H9 (cell line): ENCODE results near the gene ODF2. TPM values are rescaled to one million over a fixed set of nuclear protein-coding genes. Genes with fewer than 3 reads are reported as not detected.

Experiments
- DNase-seq: peaks from one replicate; pipeline ENCODE4 v3.0.0-alpha.2; 2017
- H2AFZ ChIP-seq: one replicate; pipeline ENCODE4 v1.6.1; 2013; ENCODE audit warnings: mild to moderate bottlenecking, low read length, control low read depth, moderate library complexity
- H2AK5ac ChIP-seq: 2 replicates; pipeline ENCODE4 v1.6.1; 2013; ENCODE audit warnings: low read length, control low read depth, mixed read lengths; ENCODE audit not compliant: insufficient read length
- H2BK120ac ChIP-seq: one replicate; pipeline ENCODE4 v1.6.1; 2013; ENCODE audit warnings: low read depth, mild to moderate bottlenecking, low read length, control low read depth, inconsistent platforms; ENCODE audit not compliant: poor library complexity, severe bottlenecking
- H2BK12ac ChIP-seq: 2 replicates; pipeline ENCODE4 v1.6.1; 2013; ENCODE audit warnings: low read length, control low read depth, mixed read lengths, low read depth; ENCODE audit not compliant: insufficient read length
- H2BK15ac ChIP-seq: 2 replicates; pipeline ENCODE4 v1.6.1; 2013; ENCODE audit warnings: low read depth, low read length, control low read depth
- H2BK20ac ChIP-seq: one replicate; pipeline ENCODE4 v1.6.1; 2013; ENCODE audit warnings: low read depth, mild to moderate bottlenecking, low read length, control low read depth, inconsistent platforms; ENCODE audit not compliant: poor library complexity, severe bottlenecking
- H2BK5ac ChIP-seq: 2 replicates; pipeline ENCODE4 v1.6.1; 2013; ENCODE audit warnings: low read length, control low read depth, mixed read lengths; ENCODE audit not compliant: insufficient read length
- H3K14ac ChIP-seq: 2 replicates; pipeline ENCODE4 v1.6.1; 2013; ENCODE audit warnings: low read length, control low read depth; ENCODE audit not compliant: insufficient read depth
- H3K18ac ChIP-seq: 2 replicates; pipeline ENCODE4 v1.6.1; 2013; ENCODE audit warnings: low read depth, mild to moderate bottlenecking, mixed read lengths, low read length, control low read depth; ENCODE audit not compliant: insufficient read length
- H3K23ac ChIP-seq: 2 replicates; pipeline ENCODE4 v1.6.1; 2013; ENCODE audit warnings: low read length, control low read depth, mixed read lengths, low read depth; ENCODE audit not compliant: insufficient read length
- H3K23me2 ChIP-seq: 2 replicates; pipeline ENCODE4 v1.6.1; 2013; ENCODE audit warnings: low read depth, mild to moderate bottlenecking, mixed read lengths, low read length, control low read depth; ENCODE audit not compliant: insufficient read length, poor library complexity, severe bottlenecking
- H3K27ac ChIP-seq: 2 replicates; pipeline ENCODE4 v1.5.1; 2013; ENCODE audit warnings: low read length, control low read depth, mixed read lengths, low read depth; ENCODE audit not compliant: insufficient read length
- H3K27me3 ChIP-seq: 2 replicates; pipeline ENCODE4 v1.6.1; 2013; ENCODE audit warnings: low read length, control low read depth, inconsistent platforms; ENCODE audit not compliant: insufficient read depth
- H3K4ac ChIP-seq: 2 replicates; pipeline ENCODE4 v1.6.1; 2013; ENCODE audit warnings: low read depth, mild to moderate bottlenecking, control low read depth, inconsistent platforms, low read length, moderate library complexity
- H3K4me1 ChIP-seq: 2 replicates; pipeline ENCODE4 v1.6.1; 2013; ENCODE audit warnings: low read length, control low read depth, inconsistent platforms; ENCODE audit not compliant: insufficient read depth
- H3K4me2 ChIP-seq: 2 replicates; pipeline ENCODE4 v1.6.1; 2013; ENCODE audit warnings: low read length, control low read depth, mixed read lengths; ENCODE audit not compliant: insufficient read length, insufficient read depth
- H3K56ac ChIP-seq: 2 replicates; pipeline ENCODE4 v1.6.1; 2013; ENCODE audit warnings: low read depth, mild to moderate bottlenecking, mixed read lengths, low read length, control low read depth; ENCODE audit not compliant: insufficient read length
- H3K79me1 ChIP-seq: 2 replicates; pipeline ENCODE4 v1.6.1; 2013; ENCODE audit warnings: low read depth, mild to moderate bottlenecking, moderate library complexity, low read length, control low read depth, inconsistent platforms; ENCODE audit not compliant: insufficient read depth, poor library complexity, severe bottlenecking
- H3K79me2 ChIP-seq: 2 replicates; pipeline ENCODE4 v1.6.1; 2013; ENCODE audit warnings: low read length, control low read depth, inconsistent platforms; ENCODE audit not compliant: insufficient read depth
- H3K9ac ChIP-seq: 2 replicates; pipeline ENCODE4 v1.6.1; 2013; ENCODE audit warnings: low read length, control low read depth, mixed read lengths; ENCODE audit not compliant: insufficient read length; ENCODE audit errors: extremely low read depth
- H3K9me3 ChIP-seq: one replicate; pipeline ENCODE4 v1.6.1; 2013; ENCODE audit warnings: low read depth, low read length, inconsistent platforms; ENCODE audit not compliant: control insufficient read depth
- H3T11ph ChIP-seq: one replicate; pipeline ENCODE4 v1.6.1; 2013; ENCODE audit warnings: mild to moderate bottlenecking, low read length, control low read depth, inconsistent platforms
- H4K20me1 ChIP-seq: one replicate; pipeline ENCODE4 v1.6.1; 2013; ENCODE audit not compliant: control insufficient read depth, insufficient read length, insufficient read depth
- H4K5ac ChIP-seq: 2 replicates; pipeline ENCODE4 v1.6.1; 2013; ENCODE audit warnings: low read depth, mild to moderate bottlenecking, mixed read lengths, low read length, control low read depth; ENCODE audit not compliant: insufficient read length
- H4K8ac ChIP-seq: replicated peaks from 2 replicates; pipeline ENCODE4 v1.6.1; 2013; ENCODE audit warnings: low read length, control low read depth, mixed read lengths, low read depth; ENCODE audit not compliant: insufficient read length
- H4K91ac ChIP-seq: 2 replicates; pipeline ENCODE4 v1.6.1; 2013; ENCODE audit warnings: low read depth, mild to moderate bottlenecking, moderate library complexity, mixed read lengths, low read length, control low read depth; ENCODE audit not compliant: insufficient read length
- H3K27ac Mint-ChIP-seq, 3 experiments: 2 replicates in 2 of 3; 3 replicates in 1 of 3; pipeline ENCODE4 v1.8.0; 2020 to 2021; ENCODE audit warnings: mixed read lengths in 3 of 3, mild to moderate bottlenecking in 1 of 3, moderate library complexity in 1 of 3
- H3K27me3 Mint-ChIP-seq: 2 replicates; pipeline ENCODE4 v1.8.0; 2021; ENCODE audit warnings: low read depth, mild to moderate bottlenecking, moderate library complexity, mixed read lengths
- H3K36me3 Mint-ChIP-seq, 3 experiments: 2 replicates in 2 of 3; 3 replicates in 1 of 3; pipeline ENCODE4 v1.8.0; 2020 to 2021; ENCODE audit warnings: low read depth in 3 of 3, mixed read lengths in 3 of 3; ENCODE audit not compliant: insufficient read depth in 1 of 3
- H3K4me1 Mint-ChIP-seq, 2 experiments: 2 replicates each; pipeline ENCODE4 v1.8.0; 2020; ENCODE audit warnings: mixed read lengths in 2 of 2
- H3K4me3 Mint-ChIP-seq, 2 experiments: 2 replicates in 1 of 2; 3 replicates in 1 of 2; pipeline ENCODE4 v1.8.0; 2020 to 2021; ENCODE audit warnings: mild to moderate bottlenecking in 2 of 2, mixed read lengths in 2 of 2, moderate library complexity in 1 of 2
- H3K9me3 Mint-ChIP-seq, 2 experiments: 2 replicates in 1 of 2; 3 replicates in 1 of 2; pipeline ENCODE4 v1.8.0; 2020; ENCODE audit warnings: mild to moderate bottlenecking in 2 of 2, mixed read lengths in 2 of 2, moderate library complexity in 1 of 2
- WGBS: extraction: QIAGEN DNeasy Blood & Tissue Kit; methylation state at CpG from one replicate; pipeline ENCODE4 v1.1.7; 2013; ENCODE audit warnings: missing lambda C conversion rate, low lambda C conversion rate, mixed read lengths; ENCODE audit not compliant: insufficient read length; ENCODE audit errors: extremely low coverage; 5-methylcytosine and 5-hydroxymethylcytosine counted together
- total RNA-seq: library from RNA; stranded (reverse); gene quantifications from 2 replicates; pipeline ENCODE4 v1.2.1, GENCODE V29; 2021
- TF ChIP-seq, protein P1 (sequence below): fragments of 200-600 bp; sonication (generic); conservative IDR thresholded peaks from 3 replicates; pipeline ENCODE4 v1.8.0; 2021; ENCODE audit warnings: antibody characterized with exemption, mild to moderate bottlenecking

ODF2 gene
- total RNA-seq, 1 experiment from 2014 or later: 16.7 TPM

DNA sequence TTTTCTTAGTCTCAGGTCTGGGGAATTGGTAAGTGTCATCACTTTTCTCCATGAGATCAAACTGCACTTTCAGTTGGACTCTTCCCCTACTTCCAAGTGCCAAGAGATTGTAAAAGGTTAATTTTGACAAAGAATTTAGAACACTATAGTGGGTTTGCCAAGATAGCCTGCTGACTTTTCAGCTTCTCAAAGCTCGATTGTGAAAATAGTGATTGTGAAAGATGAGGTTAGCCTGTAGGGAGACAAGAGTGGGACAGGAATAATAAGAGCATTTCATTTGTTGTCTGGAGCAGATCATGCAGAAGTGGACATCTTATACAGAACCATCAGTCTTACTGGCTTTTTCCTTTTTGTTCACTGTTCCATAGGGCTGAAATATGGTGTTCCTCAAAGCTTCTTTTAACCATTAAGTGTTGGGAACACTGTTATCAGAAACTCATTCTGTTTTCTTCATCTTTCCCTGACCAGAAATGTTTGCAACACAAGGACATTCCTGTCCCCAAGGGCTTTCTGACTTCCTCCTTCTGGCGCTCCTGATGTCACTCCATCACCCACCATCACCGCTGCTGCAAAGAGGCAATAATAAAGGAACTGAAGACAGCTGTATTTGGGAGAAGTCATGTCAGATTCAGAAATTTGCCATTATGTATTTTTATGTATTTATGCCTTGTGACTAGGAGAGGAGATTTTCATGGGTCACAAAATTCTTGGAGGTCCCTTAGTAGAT lies 85.0 kb downstream of the ODF2 start:
- H3K56ac ChIP-seq: no peak overlapping the region
- H3K36me3 Mint-ChIP-seq: peaks cover 2 to 54% (median 15%) of the 10 kb centered on the region in 3 experiments; a peak in 5 of 7 replicates
- WGBS: no CpG with 5 or more reads among the region's 3 CpGs

More for the DNA sequence above, 85.0 kb downstream of the ODF2 start:
- Histone ChIP-seq H2BK120ac (no peak overlapping the region), H3K23ac (no peak overlapping the region), H3K4ac (no peak overlapping the region), H4K5ac (no peak overlapping the region), H3K27ac (no peak overlapping the region), H4K8ac (no peak overlapping the region), H2BK5ac (no peak overlapping the region), H3K23me2 (no peaks in the 10 kb centered on the region), H3K18ac (no peak overlapping the region), H2BK12ac (no peak overlapping the region), H3K4me1 (no peaks in the 10 kb centered on the region), H2BK15ac (no peak overlapping the region), H4K91ac (no peak overlapping the region), H3K14ac (no peak overlapping the region), H2AFZ (no peak overlapping the region), H3T11ph (no peak overlapping the region), H3K9me3 (no peaks in the 10 kb centered on the region), H3K79me2 (no peaks in the 10 kb centered on the region), H3K4me2 (no peak overlapping the region), H2BK20ac (no peak overlapping the region), H3K79me1 (no peaks in the 10 kb centered on the region), H2AK5ac (no peak overlapping the region), H4K20me1 (no peaks in the 10 kb centered on the region), H3K27me3 (no peaks in the 10 kb centered on the region), H3K9ac (no peak overlapping the region)
- Mint-ChIP-seq H3K9me3 (no peaks in the 10 kb centered on the region), H3K4me1 (no peaks in the 10 kb centered on the region), H3K27ac (no peak overlapping the region), H3K27me3 (no peaks in the 10 kb centered on the region), H3K4me3 (no peak overlapping the region)
- no peak for DNase-seq
- TF ChIP-seq, protein P1, sequence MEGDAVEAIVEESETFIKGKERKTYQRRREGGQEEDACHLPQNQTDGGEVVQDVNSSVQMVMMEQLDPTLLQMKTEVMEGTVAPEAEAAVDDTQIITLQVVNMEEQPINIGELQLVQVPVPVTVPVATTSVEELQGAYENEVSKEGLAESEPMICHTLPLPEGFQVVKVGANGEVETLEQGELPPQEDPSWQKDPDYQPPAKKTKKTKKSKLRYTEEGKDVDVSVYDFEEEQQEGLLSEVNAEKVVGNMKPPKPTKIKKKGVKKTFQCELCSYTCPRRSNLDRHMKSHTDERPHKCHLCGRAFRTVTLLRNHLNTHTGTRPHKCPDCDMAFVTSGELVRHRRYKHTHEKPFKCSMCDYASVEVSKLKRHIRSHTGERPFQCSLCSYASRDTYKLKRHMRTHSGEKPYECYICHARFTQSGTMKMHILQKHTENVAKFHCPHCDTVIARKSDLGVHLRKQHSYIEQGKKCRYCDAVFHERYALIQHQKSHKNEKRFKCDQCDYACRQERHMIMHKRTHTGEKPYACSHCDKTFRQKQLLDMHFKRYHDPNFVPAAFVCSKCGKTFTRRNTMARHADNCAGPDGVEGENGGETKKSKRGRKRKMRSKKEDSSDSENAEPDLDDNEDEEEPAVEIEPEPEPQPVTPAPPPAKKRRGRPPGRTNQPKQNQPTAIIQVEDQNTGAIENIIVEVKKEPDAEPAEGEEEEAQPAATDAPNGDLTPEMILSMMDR: no peak
